Measurements from ENCODE around the gene ZSCAN5B. TPM values are rescaled to one million over a fixed set of nuclear protein-coding genes. Genes with fewer than 3 reads are reported as not detected.

The ZSCAN5B gene
- total RNA-seq, 4 donors from 2014 or later = not detected

DNA sequence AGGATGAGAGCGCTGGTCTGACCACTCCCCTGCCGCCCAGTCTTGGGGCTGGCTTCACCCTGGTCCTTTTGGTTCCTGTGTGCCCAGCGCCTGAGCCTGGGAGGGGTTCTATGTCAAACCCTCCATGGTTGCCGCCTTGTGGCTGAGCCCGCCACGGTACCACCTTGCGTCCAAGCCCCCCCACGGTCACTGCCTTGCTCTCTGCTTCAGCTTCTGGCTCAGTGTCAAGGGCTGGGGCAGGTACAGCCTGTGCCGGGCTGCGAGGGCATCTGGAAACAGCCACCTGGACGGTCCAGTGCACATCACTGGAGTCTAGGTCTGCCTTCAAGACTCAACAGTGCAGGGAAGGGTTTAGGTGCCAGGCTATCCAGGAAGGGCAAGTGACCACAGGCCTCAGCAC, 36.0 kb downstream of the ZSCAN5B start:
- TF ChIP-seq, protein P1, sequence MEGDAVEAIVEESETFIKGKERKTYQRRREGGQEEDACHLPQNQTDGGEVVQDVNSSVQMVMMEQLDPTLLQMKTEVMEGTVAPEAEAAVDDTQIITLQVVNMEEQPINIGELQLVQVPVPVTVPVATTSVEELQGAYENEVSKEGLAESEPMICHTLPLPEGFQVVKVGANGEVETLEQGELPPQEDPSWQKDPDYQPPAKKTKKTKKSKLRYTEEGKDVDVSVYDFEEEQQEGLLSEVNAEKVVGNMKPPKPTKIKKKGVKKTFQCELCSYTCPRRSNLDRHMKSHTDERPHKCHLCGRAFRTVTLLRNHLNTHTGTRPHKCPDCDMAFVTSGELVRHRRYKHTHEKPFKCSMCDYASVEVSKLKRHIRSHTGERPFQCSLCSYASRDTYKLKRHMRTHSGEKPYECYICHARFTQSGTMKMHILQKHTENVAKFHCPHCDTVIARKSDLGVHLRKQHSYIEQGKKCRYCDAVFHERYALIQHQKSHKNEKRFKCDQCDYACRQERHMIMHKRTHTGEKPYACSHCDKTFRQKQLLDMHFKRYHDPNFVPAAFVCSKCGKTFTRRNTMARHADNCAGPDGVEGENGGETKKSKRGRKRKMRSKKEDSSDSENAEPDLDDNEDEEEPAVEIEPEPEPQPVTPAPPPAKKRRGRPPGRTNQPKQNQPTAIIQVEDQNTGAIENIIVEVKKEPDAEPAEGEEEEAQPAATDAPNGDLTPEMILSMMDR (IDR thresholded peaks at IDR 0.05 in 4 of 5, conservative IDR thresholded peaks at IDR 0.05 in 1 of 5) = no peak
- no peak for TF ChIP-seq POLR2A (IDR thresholded peaks at IDR 0.05)
- in situ Hi-C loops (cut with MboI; ENCODE audit: low sequenced_read_pairs in 4 of 4) (loop anchor here in 1 of 4 donors (10.0 kb wide), 1 partner anchor 87 kb away; no protein-coding TSS in a partner anchor), intact Hi-C loops (cut with DNase I; ENCODE audit: low total_unique reads) (no loop called here)
- DNase-seq (no peak), ATAC-seq (no peak)
- peaks cover 0 to 24% of the 10 kb centered on the region in 2 donors for H3K36me3 ChIP-seq
- no peak overlapping the region for H3K4me3 ChIP-seq
- no peak overlapping the region for H3K27ac ChIP-seq
- H3K27me3 ChIP-seq = no peaks in the 10 kb centered on the region
- no peaks in the 10 kb centered on the region for H3K4me1 ChIP-seq
- no peaks in the 10 kb centered on the region for H3K9me3 ChIP-seq

GRCh38 chr19:56159622-56160271, 37.8 kb downstream of the ZSCAN5B start:
- TF ChIP-seq, protein P1 (IDR thresholded peaks at IDR 0.05 in 4 of 5, conservative IDR thresholded peaks at IDR 0.05 in 1 of 5) = no peak
- TF ChIP-seq POLR2A (IDR thresholded peaks at IDR 0.05) = no peak
- H3K9me3 ChIP-seq = no peaks in the 10 kb centered on the region
- H3K27ac ChIP-seq = no peak overlapping the region
- no peak for ATAC-seq
- in situ Hi-C loops (cut with MboI; ENCODE audit: low sequenced_read_pairs in 4 of 4) = loop anchor here in 1 of 4 donors (10.0 kb wide), 1 partner anchor 85 kb away; no protein-coding TSS in a partner anchor
- no peaks in the 10 kb centered on the region for H3K27me3 ChIP-seq
- intact Hi-C loops (cut with DNase I; ENCODE audit: low total_unique reads) = no loop called here
- H3K4me1 ChIP-seq = no peaks in the 10 kb centered on the region
- no peak for DNase-seq
- H3K36me3 ChIP-seq = peaks cover 0 to 32% of the 10 kb centered on the region in 2 donors
- H3K4me3 ChIP-seq = no peak overlapping the region

GRCh38 chr19:56159009-56159559, 38.5 kb downstream of the ZSCAN5B start:
- Histone ChIP-seq H3K27me3 (no peaks in the 10 kb centered on the region), H3K4me1 (no peaks in the 10 kb centered on the region), H3K27ac (no peak overlapping the region), H3K36me3 (peaks cover 0 to 32% of the 10 kb centered on the region in 2 donors), H3K4me3 (no peak overlapping the region), H3K9me3 (no peaks in the 10 kb centered on the region)
- ATAC-seq (no peak), DNase-seq (no peak)
- intact Hi-C loops (cut with DNase I; ENCODE audit: low total_unique reads) = no loop called here
- TF ChIP-seq POLR2A (IDR thresholded peaks at IDR 0.05) = no peak
- TF ChIP-seq, protein P1 (IDR thresholded peaks at IDR 0.05 in 4 of 5, conservative IDR thresholded peaks at IDR 0.05 in 1 of 5) = no peak
- in situ Hi-C loops (cut with MboI; ENCODE audit: low sequenced_read_pairs in 4 of 4) = no loop called here

DNA sequence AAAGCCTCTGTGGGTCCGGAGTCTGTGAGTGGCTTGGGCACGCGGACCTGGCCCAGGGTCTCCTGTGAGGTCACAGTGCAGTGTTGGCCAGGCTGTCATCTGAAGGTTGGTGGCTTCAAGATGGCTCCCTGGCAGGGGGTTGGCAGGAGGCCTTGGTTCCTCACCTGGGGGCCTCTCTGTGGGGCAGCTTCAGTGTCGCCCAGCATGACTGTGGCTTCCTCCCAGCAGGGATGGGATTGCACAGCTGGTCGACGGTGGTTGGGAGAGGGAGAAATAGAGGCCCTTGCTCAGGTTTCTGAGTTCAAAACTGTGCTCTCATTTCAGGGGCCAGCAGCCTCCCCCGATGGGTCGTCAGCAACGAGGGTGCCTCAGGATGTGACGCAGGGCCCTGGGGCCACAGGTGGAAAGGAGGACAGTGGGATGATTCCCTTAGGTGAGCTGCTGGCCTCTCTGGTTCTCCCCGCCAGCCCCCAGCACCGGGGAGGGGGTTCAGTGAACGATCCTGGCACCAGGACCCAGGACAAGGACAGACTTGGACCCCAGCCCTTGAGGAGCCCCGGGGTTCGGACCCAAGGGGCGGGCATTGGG, 39.3 kb downstream of the ZSCAN5B start:
- no peak for ATAC-seq
- H3K4me3 ChIP-seq = no peak overlapping the region
- H3K27me3 ChIP-seq = no peaks in the 10 kb centered on the region
- in situ Hi-C loops (cut with MboI; ENCODE audit: low sequenced_read_pairs in 4 of 4) = no loop called here
- H3K4me1 ChIP-seq = peaks cover 5 to 6% of the 10 kb centered on the region in 2 donors
- no peak for DNase-seq
- TF ChIP-seq, protein P1 (IDR thresholded peaks at IDR 0.05 in 4 of 5, conservative IDR thresholded peaks at IDR 0.05 in 1 of 5) = no peak
- TF ChIP-seq POLR2A (IDR thresholded peaks at IDR 0.05) = no peak
- H3K9me3 ChIP-seq = no peaks in the 10 kb centered on the region
- intact Hi-C loops (cut with DNase I; ENCODE audit: low total_unique reads) = no loop called here
- H3K27ac ChIP-seq = no peak overlapping the region
- H3K36me3 ChIP-seq = peaks cover 0 to 32% of the 10 kb centered on the region in 2 donors

Data from gastrocnemius medialis (tissue), 4 donors.